Kidney (tissue), 14 donors: ENCODE data around the gene TRPM2. TPM values are rescaled to one million over a fixed set of nuclear protein-coding genes. Genes with fewer than 3 reads are reported as not detected.

ENCODE experiments used
- DNase-seq, 5 donors: peaks; one replicate each; pipeline ENCODE4 v3.0.0-alpha.2; 2013 to 2020
- FAIRE-seq: peaks from 2 replicates; lab custom pipeline; 2012; peaks lifted over from hg19 to GRCh38; lab: Jason Lieb, UNC
- H3K27ac ChIP-seq, 2 donors: one replicate each; pipeline ENCODE4 v1.7.0; 2013; ENCODE audit warnings: low read depth in 2 of 2, low read length in 2 of 2, inconsistent platforms in 1 of 2
- H3K27me3 ChIP-seq: one replicate; pipeline ENCODE4 v1.7.1; 2013; ENCODE audit warnings: low read length, inconsistent platforms; ENCODE audit not compliant: control insufficient read depth, insufficient read depth
- H3K36me3 ChIP-seq, 3 donors: one replicate each; pipeline versions ENCODE4 v1.7.0 to v1.7.1; 2013; ENCODE audit warnings: low read length in 3 of 3, control low read depth in 1 of 3, inconsistent platforms in 1 of 3; ENCODE audit not compliant: insufficient read depth in 3 of 3, control insufficient read depth in 2 of 3
- H3K4me1 ChIP-seq, 3 donors: one replicate each; pipeline versions ENCODE4 v1.7.0 to v1.7.1; 2013; ENCODE audit warnings: low read length in 3 of 3, inconsistent platforms in 1 of 3, low read depth in 1 of 3; ENCODE audit not compliant: control insufficient read depth in 2 of 3, insufficient read depth in 2 of 3
- H3K4me3 ChIP-seq, 3 donors: one replicate each; pipeline versions ENCODE4 v1.7.0 to v1.8.1; 2013; ENCODE audit warnings: low read length in 3 of 3, control low read depth in 1 of 3, inconsistent platforms in 1 of 3
- H3K9ac ChIP-seq, 3 donors: one replicate each; pipeline versions ENCODE4 v1.7.0 to v1.7.1; 2013; ENCODE audit warnings: low read length in 3 of 3, control low read depth in 1 of 3, inconsistent platforms in 1 of 3
- H3K9me3 ChIP-seq, 3 donors: one replicate each; pipeline versions ENCODE4 v1.7.0 to v1.7.1; 2013; ENCODE audit warnings: low read length in 3 of 3, control low read depth in 1 of 3, inconsistent platforms in 1 of 3; ENCODE audit not compliant: control insufficient read depth in 2 of 3, insufficient read depth in 1 of 3
- intact Hi-C: fragments of 100-400 bp; cut with DNase I; formaldehyde crosslinking; loops from one replicate; pipeline ENCODE4 v1.11.1; 2022
- polyA plus RNA-seq: library from polyadenylated mRNA; stranded (reverse); fragments of 350-450 nt; fragmentation: Illumina TruSeq; extraction: RNeasy Lipid Tissue Mini Kit (QIAGEN cat#74804); gene quantifications from one replicate; pipeline ENCODE4 v1.2.3, GENCODE V29; 2014; ENCODE audit warnings: low read depth, low replicate concordance; ENCODE audit not compliant: insufficient read depth
- total RNA-seq: library from RNA; stranded (reverse); fragmentation: NEBNext Ultra II Directional; extraction: Animal tissue kit (Norgen Biotek cat#: 25700); gene quantifications from one replicate; pipeline ENCODE4 v1.2.1, GENCODE V29; 2021
- TF ChIP-seq, protein P1 (sequence below): IDR thresholded peaks from 3 replicates; pipeline ENCODE4 v1.5.1; 2012; ENCODE audit warnings: mild to moderate bottlenecking, moderate library complexity, borderline replicate concordance; ENCODE audit not compliant: insufficient read depth; ENCODE audit errors: extremely low read depth
- donor health status: control.
- donor health status: control.
- donor health status: control.
- donor health status: control.
- donor health status: control.
- donor health status: DM: yes; HTN: yes; CAD: no.
- donor health status: Normal renal cell carcinoma (clear cell type).

TRPM2 gene
- total and polyA plus RNA-seq, 2 donors from 2014 or later = 2.0 to 11.5 TPM

DNA sequence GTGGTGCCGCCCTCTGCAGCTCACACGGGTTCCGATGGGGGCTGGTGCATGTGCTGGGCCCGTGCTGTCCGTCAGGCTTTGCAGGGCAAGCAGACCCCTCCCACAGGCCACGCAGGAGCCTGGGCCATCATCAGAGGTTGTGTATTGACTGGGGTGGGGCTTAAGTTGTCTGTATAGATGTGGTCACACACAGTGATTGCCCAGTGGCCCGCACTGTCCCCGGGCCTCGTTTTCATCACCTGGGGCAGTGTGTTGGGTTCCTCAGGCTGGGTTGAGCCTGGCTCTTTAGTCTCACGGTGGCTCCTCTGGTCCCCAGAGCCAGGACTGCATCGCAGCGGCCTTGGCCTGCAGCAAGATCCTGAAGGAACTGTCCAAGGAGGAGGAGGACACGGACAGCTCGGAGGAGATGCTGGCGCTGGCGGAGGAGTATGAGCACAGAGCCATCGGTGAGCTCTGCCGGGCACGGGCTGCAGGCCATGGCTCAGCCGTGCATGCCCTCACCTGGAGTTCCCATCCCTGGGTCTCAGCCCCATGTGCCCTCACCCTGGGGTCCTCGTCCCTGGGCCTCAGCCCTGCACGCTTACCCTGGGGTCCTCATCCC, 44.1 kb downstream of the TRPM2 start:
- Histone ChIP-seq H3K27ac (no peak overlapping the region), H3K9me3 (no peaks in the 10 kb centered on the region), H3K9ac (no peak overlapping the region), H3K4me1 (no peaks in the 10 kb centered on the region), H3K27me3 (no peaks in the 10 kb centered on the region), H3K4me3 (no peak overlapping the region), H3K36me3 (no peaks in the 10 kb centered on the region)
- DNase-seq (peak in 1 of 5 donors; percentile 63), FAIRE-seq (no peak)
- intact Hi-C loops = no loop called here
- TF ChIP-seq, protein P1, sequence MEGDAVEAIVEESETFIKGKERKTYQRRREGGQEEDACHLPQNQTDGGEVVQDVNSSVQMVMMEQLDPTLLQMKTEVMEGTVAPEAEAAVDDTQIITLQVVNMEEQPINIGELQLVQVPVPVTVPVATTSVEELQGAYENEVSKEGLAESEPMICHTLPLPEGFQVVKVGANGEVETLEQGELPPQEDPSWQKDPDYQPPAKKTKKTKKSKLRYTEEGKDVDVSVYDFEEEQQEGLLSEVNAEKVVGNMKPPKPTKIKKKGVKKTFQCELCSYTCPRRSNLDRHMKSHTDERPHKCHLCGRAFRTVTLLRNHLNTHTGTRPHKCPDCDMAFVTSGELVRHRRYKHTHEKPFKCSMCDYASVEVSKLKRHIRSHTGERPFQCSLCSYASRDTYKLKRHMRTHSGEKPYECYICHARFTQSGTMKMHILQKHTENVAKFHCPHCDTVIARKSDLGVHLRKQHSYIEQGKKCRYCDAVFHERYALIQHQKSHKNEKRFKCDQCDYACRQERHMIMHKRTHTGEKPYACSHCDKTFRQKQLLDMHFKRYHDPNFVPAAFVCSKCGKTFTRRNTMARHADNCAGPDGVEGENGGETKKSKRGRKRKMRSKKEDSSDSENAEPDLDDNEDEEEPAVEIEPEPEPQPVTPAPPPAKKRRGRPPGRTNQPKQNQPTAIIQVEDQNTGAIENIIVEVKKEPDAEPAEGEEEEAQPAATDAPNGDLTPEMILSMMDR = no peak

DNA sequence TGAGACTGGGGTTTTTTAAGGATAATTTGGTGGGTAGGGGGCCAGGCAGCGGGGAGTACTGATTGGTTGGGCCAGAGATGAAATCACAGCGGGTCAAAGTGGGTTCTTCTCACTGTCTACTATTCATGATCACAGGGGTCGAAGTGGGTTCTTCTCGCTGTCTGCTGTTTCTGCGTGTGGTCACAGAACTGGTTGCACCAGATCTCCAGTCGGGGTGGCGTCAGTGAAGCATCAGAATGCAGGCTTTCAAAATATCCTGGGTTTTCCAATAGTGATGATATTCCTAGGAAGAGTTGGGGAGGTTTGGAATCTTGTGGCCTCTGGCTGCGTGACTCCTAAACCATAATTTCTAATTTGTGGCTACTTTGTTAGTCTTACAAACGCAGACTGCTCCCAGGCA, 45.1 kb downstream of the TRPM2 start:
- TF ChIP-seq, protein P1 = no peak
- no peak for DNase-seq
- H3K4me1 ChIP-seq = no peaks in the 10 kb centered on the region
- peaks cover 0 to 2% (median 0%) of the 10 kb centered on the region in 3 donors for H3K9me3 ChIP-seq
- H3K9ac ChIP-seq = no peak overlapping the region
- H3K27ac ChIP-seq = no peak overlapping the region
- intact Hi-C loops = no loop called here
- FAIRE-seq = no peak
- no peaks in the 10 kb centered on the region for H3K36me3 ChIP-seq
- no peaks in the 10 kb centered on the region for H3K27me3 ChIP-seq
- no peak overlapping the region for H3K4me3 ChIP-seq

DNA sequence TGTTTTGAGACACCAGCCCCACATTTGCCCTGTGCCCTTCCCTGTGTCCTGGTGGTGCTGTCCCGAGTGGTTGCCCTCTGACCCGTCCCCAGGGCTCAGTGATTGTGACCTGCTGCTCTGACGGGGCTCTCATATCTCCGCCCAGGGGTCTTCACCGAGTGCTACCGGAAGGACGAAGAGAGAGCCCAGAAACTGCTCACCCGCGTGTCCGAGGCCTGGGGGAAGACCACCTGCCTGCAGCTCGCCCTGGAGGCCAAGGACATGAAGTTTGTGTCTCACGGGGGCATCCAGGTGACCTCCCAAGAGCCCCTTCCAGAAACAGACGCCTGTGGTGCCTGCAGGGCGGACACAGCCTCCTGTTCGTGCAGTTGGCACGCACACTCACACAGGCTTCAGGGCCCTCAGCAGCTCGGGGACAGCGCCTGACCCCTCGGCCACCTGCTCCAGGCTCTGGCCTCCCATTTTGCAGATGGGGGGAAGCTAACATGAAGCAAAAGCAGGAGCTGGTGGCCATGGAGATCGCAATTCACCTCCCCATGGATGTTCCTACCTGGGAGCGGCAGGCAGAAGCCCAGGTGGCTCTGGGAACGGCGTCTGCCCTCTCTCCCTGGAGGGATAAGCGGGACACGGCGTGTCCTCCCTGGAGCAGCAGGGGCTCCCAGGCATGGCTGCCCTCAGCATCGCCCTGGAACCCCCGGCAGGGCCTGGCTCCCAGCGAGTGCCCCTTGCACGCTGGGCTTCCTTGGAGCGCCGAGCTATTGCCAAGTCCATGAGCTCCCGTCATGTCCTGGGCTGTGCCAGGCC, 45.9 kb downstream of the TRPM2 start:
- no peak overlapping the region for H3K27ac ChIP-seq
- TF ChIP-seq, protein P1 = no peak
- DNase-seq (peak in 1 of 5 donors; percentile 54), FAIRE-seq (no peak)
- intact Hi-C loops = no loop called here
- no peaks in the 10 kb centered on the region for H3K4me1 ChIP-seq
- H3K27me3 ChIP-seq = no peaks in the 10 kb centered on the region
- no peak overlapping the region for H3K9ac ChIP-seq
- H3K4me3 ChIP-seq = no peak overlapping the region
- no peaks in the 10 kb centered on the region for H3K36me3 ChIP-seq
- H3K9me3 ChIP-seq = peaks cover 0 to 2% (median 0%) of the 10 kb centered on the region in 3 donors
